H1 (cell line): Measurements from ENCODE around the gene TFAP2E.
"Not testable (repeated sequence)": the region's sequence is repeated elsewhere in the genome, so short reads cannot be mapped to it uniquely, and the experiment has no call there.

Source experiments
- ASH2L ChIP-seq: fragments of 200-600, 300-600 bp; sonication (generic); IDR thresholded peaks from one replicate; pipeline ENCODE4 v1.7.1; 2017; ENCODE audit warnings: low read length
- CTCF ChIP-seq, 3 experiments: IDR thresholded peaks; 1 replicate in 2 of 3; 2 replicates in 1 of 3; pipeline versions ENCODE4 v1.5.1 to v1.6.1; 2011; ENCODE audit warnings: low read length in 3 of 3, mild to moderate bottlenecking in 3 of 3, inconsistent platforms in 2 of 3, low read depth in 1 of 3, moderate library complexity in 1 of 3; ENCODE audit not compliant: insufficient read depth in 1 of 3; ENCODE audit errors: control extremely low read depth in 1 of 3
- YY1 ChIP-seq: IDR thresholded peaks from 2 replicates; pipeline ENCODE4 v1.6.1; 2011; ENCODE audit warnings: low read depth, mild to moderate bottlenecking, low read length

- TF ChIP-seq YY1; CTCF (IDR thresholded peaks at IDR 0.05; ENCODE audit: control extremely low read depth in 1 of 3, insufficient read depth in 1 of 3, low read depth in 1 of 3, low read length in 3 of 3); ASH2L: not testable (repeated sequence)
Observed at GRCh38 chr1:35585805-35586204, 12.7 kb downstream of the TFAP2E start.
